PC-9 (cell line): ENCODE results near the gene NUP153.

Experiments
- EZH2 ChIP-seq: fragments of 200-600 bp; sonication (generic); IDR thresholded peaks from 2 replicates; pipeline ENCODE4 v1.8.0; 2017; ENCODE audit warnings: antibody characterized with exemption, low read depth
- TF ChIP-seq, protein P1 (sequence below): fragments of 200-600 bp; sonication (generic); conservative IDR thresholded peaks from 2 replicates; pipeline ENCODE4 v1.6.1; 2017; ENCODE audit warnings: mixed run types, antibody characterized with exemption, mild to moderate bottlenecking, moderate library complexity

GRCh38 chr6:17565399-17565798, 141.3 kb downstream of the NUP153 start:
- TF ChIP-seq, protein P1, sequence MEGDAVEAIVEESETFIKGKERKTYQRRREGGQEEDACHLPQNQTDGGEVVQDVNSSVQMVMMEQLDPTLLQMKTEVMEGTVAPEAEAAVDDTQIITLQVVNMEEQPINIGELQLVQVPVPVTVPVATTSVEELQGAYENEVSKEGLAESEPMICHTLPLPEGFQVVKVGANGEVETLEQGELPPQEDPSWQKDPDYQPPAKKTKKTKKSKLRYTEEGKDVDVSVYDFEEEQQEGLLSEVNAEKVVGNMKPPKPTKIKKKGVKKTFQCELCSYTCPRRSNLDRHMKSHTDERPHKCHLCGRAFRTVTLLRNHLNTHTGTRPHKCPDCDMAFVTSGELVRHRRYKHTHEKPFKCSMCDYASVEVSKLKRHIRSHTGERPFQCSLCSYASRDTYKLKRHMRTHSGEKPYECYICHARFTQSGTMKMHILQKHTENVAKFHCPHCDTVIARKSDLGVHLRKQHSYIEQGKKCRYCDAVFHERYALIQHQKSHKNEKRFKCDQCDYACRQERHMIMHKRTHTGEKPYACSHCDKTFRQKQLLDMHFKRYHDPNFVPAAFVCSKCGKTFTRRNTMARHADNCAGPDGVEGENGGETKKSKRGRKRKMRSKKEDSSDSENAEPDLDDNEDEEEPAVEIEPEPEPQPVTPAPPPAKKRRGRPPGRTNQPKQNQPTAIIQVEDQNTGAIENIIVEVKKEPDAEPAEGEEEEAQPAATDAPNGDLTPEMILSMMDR, result no peak
- no peak for TF ChIP-seq EZH2
